NCI-H748 treated with DMSO at 0.1 percent for 48 hours (cell line): ENCODE measurements around the gene C5.
A peak's percentile ranks its signal among the peaks of the same experiment; 100 is the strongest.
"Not testable (repeated sequence)": the region's sequence is repeated elsewhere in the genome, so short reads cannot be mapped to it uniquely, and the experiment has no call there.

Experiments used
- DNase-seq: peaks from one replicate; lab custom pipeline; 2025; lab: John Stamatoyannopoulos, UW

The C5 gene

DNA sequence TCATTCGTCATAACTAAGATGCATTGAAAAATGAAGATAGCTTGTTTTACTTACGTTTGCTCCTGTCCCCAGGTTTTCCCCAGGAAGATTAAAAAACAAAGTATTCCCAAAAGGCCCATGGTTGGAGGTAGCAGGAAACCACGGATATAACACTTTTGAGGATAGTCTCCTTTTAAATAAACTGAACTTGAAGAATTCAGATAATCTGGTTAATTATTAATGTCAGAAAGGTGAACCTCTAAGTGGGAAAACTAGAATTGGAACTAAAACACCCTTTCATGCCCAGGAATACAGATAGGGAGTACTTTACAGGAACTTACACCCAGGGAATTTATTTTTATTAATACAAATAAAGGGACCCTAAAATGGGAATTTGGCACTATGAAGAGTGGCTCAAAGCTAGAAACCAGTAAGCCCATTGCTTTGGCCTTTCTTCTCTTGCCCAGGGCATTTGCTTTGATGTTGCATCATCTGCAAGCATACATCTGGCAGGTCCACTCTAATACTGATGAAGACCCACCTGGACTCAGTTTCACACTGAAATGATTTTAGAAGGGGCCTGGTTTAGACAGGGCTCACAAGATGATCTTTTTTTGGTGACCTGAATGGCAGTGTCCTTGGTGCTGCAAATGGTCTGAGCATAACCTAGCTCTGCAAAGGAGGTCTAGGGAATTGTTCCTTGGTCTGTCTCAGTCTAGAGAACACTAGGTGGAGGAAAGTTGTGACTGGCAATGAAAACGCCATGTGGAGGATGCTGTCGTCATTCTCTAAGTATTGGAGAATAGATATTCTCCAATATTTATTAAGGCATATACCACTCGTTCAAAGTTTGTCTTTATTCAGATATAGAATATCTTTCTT, at the start of gene C5:
Gene C5 (minus strand): TSS at position 148 of the 861 bp plus-strand sequence. CDS start 29 bp downstream, at position 119.
- DNase-seq = no peak

DNA sequence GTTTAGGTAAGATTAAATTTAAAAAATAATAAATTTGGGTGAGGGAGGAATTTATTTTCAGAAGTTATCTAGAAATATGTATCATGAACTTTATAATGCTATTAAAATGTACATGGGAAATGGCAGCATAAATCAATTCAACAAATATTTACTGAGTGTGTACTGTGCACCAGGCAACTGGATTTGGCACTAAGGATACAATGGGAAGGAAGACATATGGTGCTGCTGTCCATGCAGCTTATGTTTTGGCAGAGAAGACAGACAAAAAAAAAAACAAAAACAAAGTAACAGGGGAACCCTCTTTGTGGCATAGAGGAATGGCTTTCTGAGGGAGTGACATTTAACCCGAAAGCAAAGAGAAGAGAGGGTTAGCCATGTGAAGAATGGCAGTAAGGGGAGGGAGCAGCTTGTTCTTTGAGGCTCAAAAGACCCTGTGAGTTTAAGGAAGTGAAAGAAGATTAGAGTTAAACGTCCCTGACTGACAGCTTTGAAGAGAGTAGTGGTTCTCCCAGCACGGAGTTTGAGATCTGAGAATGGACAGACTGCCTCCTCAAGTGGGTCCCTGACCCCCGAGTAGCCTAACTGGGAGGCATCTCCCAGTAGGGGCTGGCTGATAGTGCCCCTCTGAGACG, 48.6 kb upstream of the C5 start:
- DNase-seq = no peak

DNA sequence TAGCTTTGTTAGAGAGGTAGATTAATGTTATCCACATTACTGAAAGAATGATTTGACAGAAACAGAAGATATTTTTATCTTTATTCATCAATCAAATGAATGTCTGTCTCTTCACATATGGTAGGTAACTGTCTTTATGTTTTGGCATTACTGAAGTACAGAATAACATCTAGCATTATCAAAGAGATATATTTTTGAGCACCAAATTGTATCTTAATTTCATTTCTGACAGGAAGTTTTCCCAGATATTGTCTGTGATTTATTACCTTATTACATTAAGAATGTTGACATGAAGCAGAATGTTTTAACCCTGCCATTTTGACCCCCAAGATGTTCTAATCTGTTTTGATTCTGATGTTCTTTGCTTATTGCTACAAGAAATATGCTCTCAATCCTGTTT, 45.0 kb upstream of the C5 start:
- no peak for DNase-seq

DNA sequence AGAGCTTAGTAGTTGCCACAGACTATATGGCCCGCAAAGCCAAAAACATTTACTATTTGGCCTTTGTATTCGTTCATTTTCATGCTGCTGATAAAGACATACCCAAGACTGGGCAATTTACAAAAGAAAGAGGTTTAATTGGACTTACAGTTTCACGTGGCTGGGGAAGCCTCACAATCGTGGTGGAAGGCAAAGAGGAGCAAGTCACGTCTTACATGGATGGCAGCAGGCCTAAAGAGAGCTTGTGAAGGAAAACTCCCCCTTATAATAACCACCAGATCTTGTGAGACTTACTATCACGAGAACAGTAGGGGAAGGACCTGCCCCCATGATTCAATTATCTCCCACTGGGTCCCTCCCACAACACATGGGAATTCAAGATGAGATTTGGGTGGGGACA, 40.7 kb upstream of the C5 start:
- DNase-seq = not testable (repeated sequence)

DNA sequence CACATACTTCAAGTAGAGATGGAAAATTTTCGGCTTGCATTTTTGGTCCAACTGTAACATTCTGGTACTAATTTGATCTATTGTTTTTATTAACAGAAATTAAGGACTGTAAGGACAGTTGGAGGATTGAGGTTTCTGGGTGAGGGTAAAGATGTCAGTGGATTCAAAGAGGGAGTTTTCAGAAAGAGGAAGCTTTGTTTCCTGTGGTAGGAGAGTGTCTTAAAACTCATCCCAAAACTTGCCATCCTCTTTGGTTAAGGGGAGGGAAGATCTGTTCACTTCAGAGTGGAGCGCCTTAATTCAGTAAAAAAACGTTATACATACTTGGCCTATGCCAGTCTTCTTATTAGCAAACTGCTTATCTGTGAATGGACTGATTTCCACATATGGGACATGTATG, 38.5 kb upstream of the C5 start:
- no peak for DNase-seq

DNA sequence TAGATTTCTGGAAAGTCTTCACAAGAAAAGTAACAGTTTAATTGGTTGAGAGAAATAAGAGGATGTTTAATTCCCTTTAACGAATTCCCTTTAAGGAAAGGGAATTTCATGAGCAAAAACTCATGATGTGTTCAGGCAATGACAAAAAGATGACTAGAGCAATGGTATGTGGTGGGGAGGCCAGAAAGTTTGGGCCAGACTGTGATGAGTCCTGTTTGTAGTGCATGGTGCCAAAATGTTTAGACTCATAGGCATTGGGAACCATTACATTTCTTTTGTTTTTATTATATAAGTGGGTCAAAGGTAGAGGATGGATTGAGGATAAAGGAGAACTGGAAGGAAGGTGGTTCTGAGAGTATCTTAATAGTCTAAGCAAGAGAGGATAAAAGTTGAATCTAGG, 35.6 kb upstream of the C5 start:
- DNase-seq = no peak

DNA sequence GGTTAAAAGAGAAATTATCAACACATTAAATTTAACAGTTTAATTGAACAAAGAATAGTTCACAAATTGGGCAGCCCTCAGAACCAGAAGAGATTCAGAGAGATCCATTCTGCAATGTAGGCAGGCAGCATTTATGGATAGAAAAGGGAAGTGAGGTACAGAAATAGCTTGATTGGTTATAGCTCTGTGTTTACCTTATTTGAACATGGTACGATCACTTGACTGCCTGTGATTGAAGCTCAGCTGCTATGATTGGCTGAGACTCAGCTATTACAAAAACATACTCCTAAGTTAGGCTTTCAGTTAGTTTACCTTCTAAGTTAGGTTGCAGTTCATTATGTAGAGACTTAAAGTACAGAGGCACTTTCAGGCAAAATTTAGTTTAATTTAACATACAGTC, 32.0 kb upstream of the C5 start:
- no peak for DNase-seq

DNA sequence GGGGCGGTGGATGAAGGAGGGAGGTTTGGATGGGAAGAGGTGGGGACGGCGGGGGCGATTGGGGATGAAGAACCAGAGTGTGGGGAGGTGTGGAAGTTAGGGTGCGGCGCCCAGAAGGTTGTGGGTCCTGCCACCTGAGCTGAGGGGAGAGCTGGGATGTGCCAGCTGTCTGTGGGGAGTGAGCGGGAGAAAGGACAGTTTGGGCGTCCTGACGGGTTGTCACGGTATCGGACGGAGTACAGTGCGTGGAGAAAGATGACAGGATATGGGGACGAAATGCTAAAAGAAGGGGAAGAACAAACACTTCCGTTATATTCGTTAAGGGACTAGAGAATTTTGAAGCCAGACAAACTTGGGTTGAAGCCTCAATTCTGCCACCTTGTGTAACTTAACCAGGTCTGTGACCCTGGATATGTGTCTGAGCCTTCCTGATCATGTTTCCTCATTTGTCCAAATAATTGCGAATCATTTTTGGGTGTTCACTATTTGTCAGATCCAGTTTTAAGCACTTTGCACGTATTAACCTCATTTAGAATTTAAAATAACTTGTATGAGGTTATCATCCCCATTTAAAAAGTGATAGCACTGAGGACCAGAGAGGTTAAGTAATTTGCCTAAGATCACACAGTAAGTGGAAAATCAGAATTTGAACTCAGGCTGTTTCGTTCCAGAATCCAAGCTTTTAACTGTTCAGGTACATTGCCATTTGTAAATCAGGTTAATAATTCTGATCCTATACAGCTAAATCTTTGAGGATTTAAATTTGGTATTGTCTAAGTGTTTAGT, 25.4 kb upstream of the C5 start:
- peak; percentile 49 for DNase-seq

DNA sequence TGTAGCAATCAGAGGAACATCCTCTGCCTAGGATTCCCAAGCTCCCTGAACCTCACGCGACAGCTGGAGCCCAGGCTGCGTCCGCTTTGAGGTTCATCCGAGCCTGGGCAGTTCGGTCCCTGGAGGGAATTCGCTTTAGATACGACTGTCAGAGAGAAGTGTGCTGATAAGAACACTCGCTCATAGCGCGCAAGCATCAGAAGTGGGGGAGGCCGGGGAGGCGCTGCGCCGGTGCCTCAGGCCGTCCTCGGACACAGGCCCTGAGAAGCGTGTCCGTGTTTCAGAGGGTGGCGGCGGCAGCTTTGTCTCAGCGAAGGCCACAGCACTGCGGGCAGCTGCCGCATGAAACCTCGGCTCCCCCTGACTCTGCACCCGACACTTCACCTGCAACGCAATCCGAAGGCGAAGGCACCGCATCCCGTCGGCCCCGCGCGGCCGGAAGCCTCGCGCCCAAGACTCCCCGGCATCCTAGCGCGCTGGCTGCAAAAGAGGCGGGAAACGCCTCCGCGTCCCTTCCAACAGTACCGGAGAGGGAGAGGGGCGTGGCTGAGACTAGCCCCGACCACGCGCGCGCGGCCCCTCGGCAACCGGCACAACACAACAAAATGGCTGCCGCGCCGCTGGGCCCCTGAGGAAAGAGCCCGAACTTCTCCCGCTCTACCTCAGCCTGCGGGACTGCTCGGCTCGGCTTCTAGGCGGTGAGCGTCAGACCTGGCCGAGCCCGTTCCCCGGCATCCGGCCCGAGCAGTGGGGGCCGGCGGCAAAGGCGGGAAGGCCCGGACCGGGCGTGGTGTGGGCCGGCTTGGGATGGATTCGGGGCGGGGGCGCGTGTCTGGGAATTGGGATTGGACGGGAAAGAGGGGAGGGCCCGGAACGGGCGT, 24.5 kb upstream of the C5 start, which contains the start of gene CNTRL:
Gene CNTRL (plus strand): TSS at position 586 of the 881 bp plus-strand sequence. CDS start 13,372 bp downstream, outside the sequence.
- peak; percentile 91 for DNase-seq

DNA sequence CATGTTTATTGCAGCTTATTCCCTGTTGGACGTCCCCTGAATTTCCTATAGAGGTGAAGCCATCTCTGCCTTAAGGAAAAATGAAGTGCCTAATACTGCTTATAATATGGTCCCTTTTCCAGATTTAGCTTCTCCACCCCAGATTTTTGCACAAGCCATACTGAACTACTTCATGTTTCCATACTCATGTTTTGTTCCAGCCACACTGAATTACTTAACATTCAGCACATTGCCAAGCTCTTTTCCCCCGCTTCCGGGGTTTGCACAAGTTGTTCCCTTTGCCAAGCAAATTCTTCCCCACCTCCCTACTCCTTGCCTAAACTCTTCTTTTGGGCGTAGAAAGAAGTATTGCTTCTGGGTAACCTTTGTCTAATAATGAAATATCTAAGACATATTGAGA, 23.0 kb upstream of the C5 start:
- no peak for DNase-seq

DNA sequence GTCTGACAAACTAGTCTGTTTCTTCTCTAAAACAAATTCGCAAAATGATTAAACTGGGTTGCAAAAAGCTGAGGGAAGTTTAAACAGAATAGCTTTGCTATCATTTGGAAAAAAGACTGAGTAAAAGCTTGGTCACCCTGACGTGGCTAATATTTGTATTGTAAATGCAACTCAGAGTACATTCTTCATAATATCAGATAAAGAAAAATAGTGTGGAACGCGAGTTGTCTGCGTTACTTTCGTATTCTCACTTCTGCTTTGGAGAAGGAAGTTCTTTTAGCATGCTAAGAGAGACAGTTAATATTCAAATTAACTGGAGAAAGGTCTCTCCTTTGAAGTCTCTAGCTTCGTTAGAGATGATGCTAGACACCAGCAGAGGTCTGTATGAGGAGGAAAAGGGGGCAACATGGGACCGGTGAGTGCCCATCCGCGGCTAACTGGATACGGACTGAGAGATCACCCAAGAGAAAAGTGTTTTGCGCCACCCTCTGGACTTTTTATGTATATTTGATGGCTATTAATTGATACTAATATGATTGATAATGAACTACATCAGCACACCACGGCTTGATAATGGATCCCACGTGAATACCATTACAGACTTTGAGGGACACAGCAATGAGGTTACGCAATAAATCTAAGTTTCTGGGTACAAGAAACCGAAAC, 21.8 kb upstream of the C5 start:
- no peak for DNase-seq

DNA sequence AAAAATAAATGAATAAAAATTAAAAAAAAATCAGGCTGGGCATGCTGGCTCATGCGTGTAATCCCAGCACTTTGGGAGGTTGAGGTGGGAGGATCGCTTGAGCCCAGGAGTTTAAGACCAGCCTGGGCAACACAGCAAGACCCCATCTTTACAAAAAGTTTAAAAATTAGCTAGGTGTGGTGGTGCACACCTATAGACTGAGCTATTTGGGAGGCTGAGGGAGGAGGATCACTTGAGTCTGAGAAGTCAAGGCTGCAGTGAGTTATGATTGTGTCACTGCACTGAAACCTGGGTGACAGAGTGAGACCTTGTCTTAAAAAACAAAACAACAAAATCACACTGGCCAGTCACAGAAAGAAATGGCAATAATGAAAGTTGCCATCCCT, 21.3 kb upstream of the C5 start:
- DNase-seq = no peak

DNA sequence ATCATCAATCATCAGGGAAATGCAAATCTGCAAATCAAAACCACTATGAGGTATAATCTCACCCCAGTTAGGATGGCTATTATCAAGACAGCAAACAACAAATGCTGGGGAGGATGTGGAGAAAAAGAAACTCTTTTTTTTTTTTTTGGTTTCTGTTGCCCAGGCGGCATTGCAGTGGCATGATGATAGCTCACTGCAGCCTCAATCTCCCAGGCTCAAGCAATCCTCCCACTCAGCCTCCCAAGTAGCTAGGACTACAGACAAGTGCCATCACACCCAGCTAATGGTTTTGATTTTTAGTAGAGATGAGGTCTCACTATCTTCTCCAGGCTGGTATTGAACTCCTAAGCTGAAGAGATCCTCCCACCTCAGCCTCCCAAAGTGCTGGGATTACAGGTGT, 19.3 kb upstream of the C5 start:
- no peak for DNase-seq

DNA sequence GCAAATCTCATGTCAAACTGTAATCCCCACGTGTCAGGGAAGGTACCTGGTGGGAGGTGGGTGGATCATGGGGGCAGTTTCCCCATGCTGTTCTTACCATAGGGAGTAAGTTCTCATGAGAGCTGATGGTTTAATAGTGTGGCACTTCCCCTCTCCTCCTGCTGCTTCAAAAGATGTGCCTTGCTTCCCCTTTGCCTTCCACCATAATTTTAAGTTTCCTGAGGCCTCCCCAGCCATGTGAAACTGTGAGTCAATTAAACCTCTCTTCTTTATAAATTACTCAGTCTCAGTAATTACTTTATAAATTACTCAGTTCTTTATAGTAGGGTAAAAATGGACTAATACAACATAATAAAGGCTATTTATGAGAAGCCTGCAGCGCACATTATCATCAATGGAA, 17.6 kb upstream of the C5 start:
- DNase-seq = no peak

DNA sequence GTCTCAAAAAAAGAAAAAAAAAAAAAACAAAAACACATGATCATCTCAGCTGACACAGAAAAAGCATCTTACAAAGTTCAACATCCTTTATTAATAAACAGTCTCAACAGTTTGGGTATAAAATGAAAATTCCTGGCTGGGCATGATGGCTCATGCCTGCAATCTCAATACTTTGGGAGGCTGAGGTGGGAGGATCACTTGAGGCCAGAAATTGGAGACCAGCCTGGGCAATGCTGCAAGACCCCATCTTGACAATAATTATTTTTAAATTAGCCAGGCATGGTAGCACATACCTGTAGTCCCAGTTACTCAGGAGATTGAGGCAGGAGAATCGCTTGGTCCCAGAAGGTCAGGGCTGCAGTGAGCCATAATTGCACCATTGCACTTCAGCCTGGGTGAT, 16.8 kb upstream of the C5 start:
- DNase-seq = no peak

DNA sequence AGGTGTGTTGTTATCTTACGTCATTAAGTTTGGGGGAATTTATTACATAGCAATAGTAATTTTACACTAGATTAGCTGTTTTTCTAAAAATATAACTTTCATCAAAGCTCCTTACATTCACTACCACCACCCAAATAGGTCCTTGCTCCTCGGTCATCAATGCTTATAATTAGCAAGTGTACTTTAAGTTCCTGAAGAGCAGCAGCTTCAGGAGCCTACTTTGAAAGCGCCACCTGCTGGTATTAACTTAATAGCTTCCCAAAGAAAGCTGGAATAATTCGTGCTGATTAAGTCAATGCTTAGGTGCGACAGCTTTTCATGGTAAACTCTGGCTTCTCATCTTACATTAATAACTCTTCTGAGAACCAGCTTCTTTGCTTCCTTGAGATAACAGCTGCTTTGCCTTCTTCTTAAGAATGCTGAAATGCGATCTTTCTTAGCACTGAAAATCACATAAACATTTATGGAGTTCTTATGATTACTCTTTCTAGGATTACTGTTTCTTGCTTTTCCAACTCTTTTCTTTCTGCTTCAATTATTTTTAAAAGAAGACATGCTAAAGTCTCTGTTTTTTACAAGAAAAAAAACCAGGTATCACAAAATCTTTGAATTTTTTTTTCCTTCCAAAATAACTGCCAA, 10.0 kb upstream of the C5 start:
- peak; percentile 34 for DNase-seq

DNA sequence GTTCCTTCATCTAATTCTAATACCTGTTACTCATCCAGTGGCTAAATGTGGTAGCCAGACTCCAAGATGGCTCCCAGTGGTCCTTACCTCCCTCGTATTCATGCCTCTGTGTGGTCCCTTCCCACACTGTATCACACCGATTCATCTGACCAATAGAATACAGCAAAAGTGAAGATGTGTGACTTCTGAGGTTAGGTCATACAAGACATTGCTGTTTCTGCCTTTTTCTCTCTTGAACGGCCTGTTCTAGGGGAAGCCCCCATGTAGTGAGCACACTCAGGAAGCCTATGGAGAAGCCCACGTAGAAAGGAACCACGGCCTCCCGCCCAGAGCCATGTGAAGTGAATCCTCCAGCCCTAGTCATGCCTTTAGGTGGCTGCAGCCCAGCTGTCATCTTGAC, 9.4 kb upstream of the C5 start:
- DNase-seq = no peak

DNA sequence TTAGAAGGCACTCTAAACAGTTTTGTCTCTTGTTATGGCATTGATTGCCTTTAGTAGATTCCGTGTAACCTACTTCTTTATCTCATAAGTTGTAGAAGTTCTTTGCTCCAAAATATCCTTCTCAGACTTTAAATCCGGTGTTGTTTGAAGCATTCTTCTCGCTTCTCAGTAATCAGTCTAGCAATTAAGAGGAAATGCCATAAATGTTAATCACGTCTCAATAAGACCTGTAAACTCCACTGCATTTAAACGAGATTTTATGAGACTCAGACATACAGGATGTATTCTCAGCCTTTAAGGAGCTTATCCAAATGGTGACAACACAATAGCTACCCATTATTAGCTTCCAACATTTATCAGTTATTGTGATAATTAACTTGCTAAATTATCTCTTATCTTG, 7.7 kb upstream of the C5 start:
- no peak for DNase-seq

DNA sequence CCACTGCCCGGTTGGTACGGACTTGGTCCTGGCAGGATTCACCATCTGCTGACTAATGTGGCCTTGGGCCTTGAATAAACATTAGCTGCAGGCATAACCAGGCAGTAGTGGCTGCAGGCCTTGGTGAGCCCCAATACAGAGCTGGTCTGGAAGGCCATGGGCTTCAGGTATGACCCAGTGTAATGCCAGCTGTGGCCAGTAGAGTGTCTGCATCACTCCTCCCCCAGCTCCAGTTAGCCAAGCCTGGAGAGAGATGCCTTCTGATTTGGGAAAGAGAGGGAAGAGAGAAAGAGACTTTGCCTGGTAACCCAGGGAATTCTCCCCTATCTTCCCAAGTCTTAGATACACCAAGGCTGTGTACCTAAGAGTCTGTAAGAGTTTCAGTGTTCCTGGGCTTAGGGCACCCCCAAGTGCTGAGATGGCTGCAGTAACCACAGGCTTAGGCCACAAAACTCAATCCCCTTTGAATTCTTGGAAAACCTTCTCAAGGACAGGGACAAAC, 5.6 kb upstream of the C5 start:
- DNase-seq = no peak

DNA sequence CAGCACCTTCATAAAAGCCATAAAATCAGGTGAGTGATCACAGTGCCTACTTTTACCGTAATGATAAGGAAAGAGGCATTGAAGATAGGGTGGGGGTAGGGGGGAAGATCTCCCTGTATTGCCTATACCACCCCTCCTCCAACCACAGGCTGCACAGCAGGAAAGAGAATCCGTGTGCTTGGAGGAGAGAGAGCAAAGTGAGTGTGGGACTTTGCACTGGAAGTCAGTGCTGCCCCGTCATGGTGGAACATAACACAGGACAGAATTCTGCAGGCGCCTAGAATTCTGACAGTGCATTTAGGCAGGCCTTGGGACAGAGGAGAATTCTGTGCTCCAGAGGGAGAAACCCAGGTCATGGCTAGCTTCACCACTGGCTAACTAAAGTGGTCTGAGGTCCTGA, 3.5 kb upstream of the C5 start:
- DNase-seq = no peak

DNA sequence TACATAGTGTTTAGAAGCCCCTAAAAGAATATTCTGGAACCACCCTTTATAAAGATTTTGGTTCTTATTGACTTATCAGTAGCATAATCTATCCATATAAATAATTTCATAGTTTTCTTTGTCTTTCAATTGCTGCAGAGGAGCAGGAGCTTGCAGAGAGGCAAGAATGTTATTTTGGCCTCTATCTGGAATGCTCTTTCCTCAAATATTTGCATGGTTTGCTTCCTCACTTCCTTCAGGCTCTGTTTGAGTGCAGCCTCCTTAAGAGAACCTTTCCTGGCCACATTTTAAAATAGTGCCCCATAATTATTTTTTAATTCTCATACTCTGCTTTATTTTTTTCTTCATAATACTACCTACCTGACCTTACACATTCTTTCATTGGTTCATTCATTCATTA, 1.5 kb downstream of the C5 start:
- DNase-seq = no peak
